Stomach (tissue), 4 donors: ENCODE measurements around the gene COA1.
"Not testable (repeated sequence)": the region's sequence is repeated elsewhere in the genome, so short reads cannot be mapped to it uniquely, and the experiment has no call there.

Experiments used
- EP300 ChIP-seq: sonication (generic); formaldehyde crosslinking; IDR thresholded peaks from one replicate; pipeline ENCODE4 v1.6.1; 2017; ENCODE audit warnings: antibody characterized with exemption
- POLR2A ChIP-seq, 4 donors: fragments of 450-650 bp; IDR thresholded peaks; one replicate each; pipeline ENCODE4 v1.6.1; 2016; ENCODE audit warnings: antibody characterized with exemption in 4 of 4, control low read depth in 2 of 4, mild to moderate bottlenecking in 1 of 4, moderate library complexity in 1 of 4
- POLR2AphosphoS5 ChIP-seq, 3 donors: sonication (generic); formaldehyde crosslinking; IDR thresholded peaks; one replicate each; pipeline ENCODE4 v1.6.1; 2016; ENCODE audit warnings: antibody characterized with exemption in 3 of 3
- TF ChIP-seq, protein P1 (sequence below), 7 experiments: fragments of 450-650 bp in 4 of 7; fragments of 200-600 bp in 3 of 7; sonication (generic) in 3 of 7; IDR thresholded peaks; one replicate each; pipeline ENCODE4 v1.5.1; 2016 to 2019; ENCODE audit warnings: antibody characterized with exemption in 7 of 7, control low read depth in 2 of 7, mild to moderate bottlenecking in 1 of 7

DNA sequence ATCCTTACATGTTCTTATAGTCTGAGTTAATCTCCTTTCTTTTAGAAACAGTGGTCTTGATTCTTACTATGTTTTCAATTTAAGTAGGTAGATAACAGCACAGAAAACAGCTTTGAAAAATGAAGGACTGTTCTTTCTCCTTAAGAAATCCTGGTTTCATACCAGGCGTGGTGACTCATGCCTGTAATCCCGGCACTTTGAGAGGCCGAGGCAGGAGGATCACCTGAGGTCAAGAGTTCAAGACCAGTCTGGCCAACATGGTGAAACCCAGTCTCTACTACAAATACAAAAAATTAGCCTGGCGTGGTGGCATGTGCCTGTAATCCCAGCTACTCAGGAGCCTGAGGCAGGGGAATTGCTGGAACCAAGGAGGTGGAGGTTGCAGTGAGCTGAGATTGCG is 132.9 kb downstream of the COA1 start:
- not testable (repeated sequence) for TF ChIP-seq POLR2AphosphoS5 (IDR thresholded peaks at IDR 0.05); POLR2A (IDR thresholded peaks at IDR 0.05); EP300
- TF ChIP-seq, protein P1, sequence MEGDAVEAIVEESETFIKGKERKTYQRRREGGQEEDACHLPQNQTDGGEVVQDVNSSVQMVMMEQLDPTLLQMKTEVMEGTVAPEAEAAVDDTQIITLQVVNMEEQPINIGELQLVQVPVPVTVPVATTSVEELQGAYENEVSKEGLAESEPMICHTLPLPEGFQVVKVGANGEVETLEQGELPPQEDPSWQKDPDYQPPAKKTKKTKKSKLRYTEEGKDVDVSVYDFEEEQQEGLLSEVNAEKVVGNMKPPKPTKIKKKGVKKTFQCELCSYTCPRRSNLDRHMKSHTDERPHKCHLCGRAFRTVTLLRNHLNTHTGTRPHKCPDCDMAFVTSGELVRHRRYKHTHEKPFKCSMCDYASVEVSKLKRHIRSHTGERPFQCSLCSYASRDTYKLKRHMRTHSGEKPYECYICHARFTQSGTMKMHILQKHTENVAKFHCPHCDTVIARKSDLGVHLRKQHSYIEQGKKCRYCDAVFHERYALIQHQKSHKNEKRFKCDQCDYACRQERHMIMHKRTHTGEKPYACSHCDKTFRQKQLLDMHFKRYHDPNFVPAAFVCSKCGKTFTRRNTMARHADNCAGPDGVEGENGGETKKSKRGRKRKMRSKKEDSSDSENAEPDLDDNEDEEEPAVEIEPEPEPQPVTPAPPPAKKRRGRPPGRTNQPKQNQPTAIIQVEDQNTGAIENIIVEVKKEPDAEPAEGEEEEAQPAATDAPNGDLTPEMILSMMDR (IDR thresholded peaks at IDR 0.05): not testable (repeated sequence)
